HFFc6 (cell line): ENCODE results near the gene MYO1H. TPM values are rescaled to one million over a fixed set of nuclear protein-coding genes. Genes with fewer than 3 reads are reported as not detected.

Experiments used
- DNase-seq: peaks from one replicate; pipeline ENCODE4 v3.0.0-alpha.2; 2018
- H3K27ac Mint-ChIP-seq: 2 replicates; pipeline ENCODE4 v1.8.0; 2020; ENCODE audit warnings: mild to moderate bottlenecking, mixed read lengths
- H3K27me3 Mint-ChIP-seq: 2 replicates; pipeline ENCODE4 v1.8.0; 2021; ENCODE audit warnings: mild to moderate bottlenecking, moderate library complexity, mixed read lengths; ENCODE audit not compliant: insufficient read depth
- H3K36me3 Mint-ChIP-seq: 2 replicates; pipeline ENCODE4 v1.8.0; 2021; ENCODE audit warnings: low read depth, mixed read lengths
- H3K4me1 Mint-ChIP-seq: 2 replicates; pipeline ENCODE4 v1.8.0; 2020; ENCODE audit warnings: low read depth, mixed read lengths
- H3K4me3 Mint-ChIP-seq: 2 replicates; pipeline ENCODE4 v1.8.0; 2020; ENCODE audit warnings: mild to moderate bottlenecking, moderate library complexity, mixed read lengths
- H3K9me3 Mint-ChIP-seq: 2 replicates; pipeline ENCODE4 v1.8.0; 2020; ENCODE audit warnings: mild to moderate bottlenecking, mixed read lengths
- long read RNA-seq: library from polyadenylated mRNA; unstranded; transcript quantifications from one replicate; pipeline ENCODE4 v2.0.0, GENCODE V29; 2019
- total RNA-seq, 6 experiments: library from RNA; stranded (reverse); fragmentation: NEBNext Ultra II Directional; extraction: Animal tissue kit (Norgen Biotek cat#: 25700); gene quantifications; 2 replicates in 1 of 6; 3 replicates in 5 of 6; pipeline ENCODE4 v1.2.3, GENCODE V29; 2021
- TF ChIP-seq, protein P1 (sequence below): fragments of 200-600 bp; sonication (generic); IDR thresholded peaks from 2 replicates; pipeline ENCODE4 v1.5.0; 2021; ENCODE audit warnings: antibody characterized with exemption, mild to moderate bottlenecking

MYO1H gene, protein sequence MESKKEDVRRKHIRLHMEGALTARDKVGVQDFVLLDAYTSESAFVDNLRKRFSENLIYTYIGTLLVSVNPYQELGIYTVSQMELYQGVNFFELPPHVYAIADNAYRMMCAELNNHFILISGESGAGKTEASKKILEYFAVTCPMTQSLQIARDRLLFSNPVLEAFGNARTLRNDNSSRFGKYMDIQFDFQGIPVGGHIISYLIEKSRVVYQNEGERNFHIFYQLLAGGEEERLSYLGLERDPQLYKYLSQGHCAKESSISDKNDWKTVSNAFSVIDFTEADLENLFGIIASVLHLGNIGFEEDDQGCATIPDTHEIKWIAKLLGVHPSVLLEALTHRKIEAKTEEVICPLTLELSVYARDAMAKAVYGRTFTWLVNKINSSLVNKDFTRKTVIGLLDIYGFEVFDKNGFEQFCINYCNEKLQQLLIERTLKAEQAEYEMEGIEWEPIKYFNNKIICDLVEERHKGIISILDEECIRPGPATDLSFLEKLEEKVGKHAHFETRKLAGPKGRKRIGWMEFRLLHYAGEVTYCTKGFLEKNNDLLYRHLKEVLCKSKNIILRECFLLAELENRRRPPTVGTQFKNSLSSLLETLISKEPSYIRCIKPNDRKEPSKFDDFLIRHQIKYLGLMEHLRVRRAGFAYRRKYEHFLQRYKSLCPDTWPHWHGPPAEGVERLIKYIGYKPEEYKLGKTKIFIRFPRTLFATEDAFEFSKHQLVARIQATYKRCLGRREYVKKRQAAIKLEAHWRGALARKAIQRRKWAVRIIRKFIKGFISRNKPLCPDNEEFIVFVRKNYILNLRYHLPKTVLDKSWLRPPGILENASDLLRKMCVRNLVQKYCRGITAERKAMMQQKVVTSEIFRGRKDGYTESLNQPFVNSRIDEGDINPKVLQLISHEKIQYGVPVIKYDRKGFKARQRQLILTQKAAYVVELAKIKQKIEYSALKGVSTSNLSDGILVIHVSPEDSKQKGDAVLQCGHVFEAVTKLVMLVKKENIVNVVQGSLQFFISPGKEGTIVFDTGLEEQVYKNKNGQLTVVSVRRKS
- not detected for total RNA-seq
- long read RNA-seq, partial matches to known transcripts, result 0 of 1 reads
- long read RNA-seq, other reads (novel, unspliced or antisense), result 1 of 1 reads

- TF ChIP-seq, protein P1, sequence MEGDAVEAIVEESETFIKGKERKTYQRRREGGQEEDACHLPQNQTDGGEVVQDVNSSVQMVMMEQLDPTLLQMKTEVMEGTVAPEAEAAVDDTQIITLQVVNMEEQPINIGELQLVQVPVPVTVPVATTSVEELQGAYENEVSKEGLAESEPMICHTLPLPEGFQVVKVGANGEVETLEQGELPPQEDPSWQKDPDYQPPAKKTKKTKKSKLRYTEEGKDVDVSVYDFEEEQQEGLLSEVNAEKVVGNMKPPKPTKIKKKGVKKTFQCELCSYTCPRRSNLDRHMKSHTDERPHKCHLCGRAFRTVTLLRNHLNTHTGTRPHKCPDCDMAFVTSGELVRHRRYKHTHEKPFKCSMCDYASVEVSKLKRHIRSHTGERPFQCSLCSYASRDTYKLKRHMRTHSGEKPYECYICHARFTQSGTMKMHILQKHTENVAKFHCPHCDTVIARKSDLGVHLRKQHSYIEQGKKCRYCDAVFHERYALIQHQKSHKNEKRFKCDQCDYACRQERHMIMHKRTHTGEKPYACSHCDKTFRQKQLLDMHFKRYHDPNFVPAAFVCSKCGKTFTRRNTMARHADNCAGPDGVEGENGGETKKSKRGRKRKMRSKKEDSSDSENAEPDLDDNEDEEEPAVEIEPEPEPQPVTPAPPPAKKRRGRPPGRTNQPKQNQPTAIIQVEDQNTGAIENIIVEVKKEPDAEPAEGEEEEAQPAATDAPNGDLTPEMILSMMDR, result no peak
- H3K27ac Mint-ChIP-seq, result no peak within 1 kb of the TSS
- H3K4me1 Mint-ChIP-seq, result no peaks in the 10 kb centered on the region
- no peaks in the 10 kb centered on the region for H3K9me3 Mint-ChIP-seq
- no peak for DNase-seq
- H3K27me3 Mint-ChIP-seq, result peaks cover 3% of the 10 kb centered on the region; the same call in 1 of the 2 replicates
- H3K36me3 Mint-ChIP-seq, result no peaks in the 10 kb centered on the region
- H3K4me3 Mint-ChIP-seq, result no peak within 1 kb of the TSS
Observed at GRCh38 chr12:109347589-109347988, at the start of gene MYO1H. Gene MYO1H (plus strand): TSS chr12:109347900. CDS start chr12:109347961, 61 bp downstream.

- Mint-ChIP-seq H3K27ac (no peak overlapping the region), H3K4me1 (peaks cover 6% of the 10 kb centered on the region; the same call in 1 of the 2 replicates), H3K9me3 (no peaks in the 10 kb centered on the region), H3K4me3 (no peak overlapping the region), H3K27me3 (peaks cover 33% of the 10 kb centered on the region), H3K36me3 (no peaks in the 10 kb centered on the region)
- no peak for DNase-seq
- TF ChIP-seq, protein P1, result no peak
Observed at GRCh38 chr12:109299849-109300248, 47.9 kb upstream of the MYO1H start.

- no peaks in the 10 kb centered on the region for H3K36me3 Mint-ChIP-seq
- peaks cover 33% of the 10 kb centered on the region for H3K27me3 Mint-ChIP-seq
- H3K9me3 Mint-ChIP-seq, result no peaks in the 10 kb centered on the region
- no peak for DNase-seq
- no peak overlapping the region for H3K4me3 Mint-ChIP-seq
- H3K27ac Mint-ChIP-seq, result no peak overlapping the region
- TF ChIP-seq, protein P1, result no peak
- peaks cover 6% of the 10 kb centered on the region; the same call in 1 of the 2 replicates for H3K4me1 Mint-ChIP-seq
Observed at GRCh38 chr12:109301643-109302168, 46.0 kb upstream of the MYO1H start.

DNA sequence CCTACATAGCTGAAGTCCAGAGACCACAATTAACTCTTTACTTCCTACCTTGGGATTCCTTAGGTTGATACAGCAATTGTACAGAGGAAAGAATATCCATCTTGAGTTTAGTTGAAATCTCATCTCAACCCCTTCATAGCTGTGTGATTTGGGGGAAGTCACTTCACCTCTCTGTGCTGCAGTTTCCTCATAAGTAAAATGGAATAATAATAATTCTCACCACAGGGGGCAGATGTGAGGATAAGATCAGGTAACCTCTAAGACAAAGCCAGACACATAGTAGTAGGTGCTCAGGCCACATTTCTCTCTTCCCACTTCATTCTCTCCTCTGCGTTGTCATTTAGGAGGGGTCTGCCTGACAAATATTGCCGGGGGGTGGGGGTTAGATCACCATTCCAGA is 45.3 kb upstream of the MYO1H start:
- no peak overlapping the region for H3K27ac Mint-ChIP-seq
- no peaks in the 10 kb centered on the region for H3K36me3 Mint-ChIP-seq
- H3K9me3 Mint-ChIP-seq, result no peaks in the 10 kb centered on the region
- TF ChIP-seq, protein P1, result peak; percentile 53
- DNase-seq, result no peak
- H3K4me3 Mint-ChIP-seq, result no peak overlapping the region
- H3K4me1 Mint-ChIP-seq, result peaks cover 6% of the 10 kb centered on the region; the same call in 1 of the 2 replicates
- peaks cover 31% of the 10 kb centered on the region for H3K27me3 Mint-ChIP-seq

DNA sequence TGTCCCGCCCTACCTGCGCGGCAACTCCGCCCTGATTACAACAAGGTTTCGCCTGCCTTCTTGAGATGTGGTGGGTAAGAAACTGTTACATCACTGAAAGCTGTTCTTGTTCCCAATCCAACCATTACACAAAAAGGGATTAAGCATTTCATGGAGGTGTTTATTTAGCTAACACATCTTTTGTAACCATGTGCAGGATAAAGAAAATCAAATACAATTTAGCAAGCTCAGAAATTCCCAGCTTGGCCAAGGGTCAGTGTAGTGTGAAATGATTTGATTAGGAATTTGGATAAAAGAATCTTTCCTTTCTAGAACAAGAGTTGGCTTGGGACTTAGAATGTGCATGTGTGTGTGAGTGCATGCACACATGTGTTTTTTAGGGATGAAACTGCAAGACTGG is 44.9 kb upstream of the MYO1H start:
- H3K4me1 Mint-ChIP-seq, result peaks cover 6% of the 10 kb centered on the region; the same call in 1 of the 2 replicates
- DNase-seq, result no peak
- H3K4me3 Mint-ChIP-seq, result no peak overlapping the region
- TF ChIP-seq, protein P1, result peak; percentile 25; the same call in 1 of the 2 replicates
- no peaks in the 10 kb centered on the region for H3K9me3 Mint-ChIP-seq
- no peak overlapping the region for H3K27ac Mint-ChIP-seq
- peaks cover 31% of the 10 kb centered on the region for H3K27me3 Mint-ChIP-seq
- H3K36me3 Mint-ChIP-seq, result no peaks in the 10 kb centered on the region
